K562 (cell line): Measurements from ENCODE around the gene AIRE. TPM values are rescaled to one million over a fixed set of nuclear protein-coding genes. Genes with fewer than 3 reads are reported as not detected.
A peak's percentile ranks its signal among the peaks of the same experiment; 100 is the strongest.

Source experiments
- ATAC-seq: fragments of 200-7000 bp; cut with Tn5 transposase; 3 replicates; pipeline ENCODE4 v1.9.1; 2020; ENCODE audit warnings: moderate library complexity
- BruUV-seq: library from RNA; stranded (reverse); fragments of 400-500 nt; replicated peaks from 2 replicates; lab custom pipeline; 2021; lab: Mats Ljungman, UMichigan
- CTCF ChIA-PET: fragments of 300-600 bp; formaldehyde crosslinking; extraction: SDS; loops from one replicate; lab custom pipeline; 2021; ENCODE audit warnings: low intra/inter-chr PET ratio; lab: Yijun Ruan, JAX
- POLR2A ChIA-PET: fragments of 300-600, 350-650 bp; sonication (Branson Sonifier 250); formaldehyde crosslinking; extraction: SDS; loops from one replicate; lab custom pipeline; 2021; ENCODE audit warnings: antibody characterized with exemption, inconsistent platforms; lab: Yijun Ruan, JAX
- DNase-seq, 4 experiments: peaks; one replicate each; pipeline versions ENCODE4 v3.0.0 to v3.0.0-alpha.2; 2011 to 2018; ENCODE audit warnings: low spot score in 3 of 4, mixed read lengths in 3 of 4; ENCODE audit errors: extremely low read depth in 1 of 4
- FAIRE-seq: peaks from 2 replicates; lab custom pipeline; 2011; peaks lifted over from hg19 to GRCh38; lab: Jason Lieb, UNC
- H2AFZ ChIP-seq: 2 replicates; pipeline ENCODE4 v1.6.0; 2011; ENCODE audit warnings: low read depth, low read length, control low read depth, inconsistent platforms
- H3K27ac ChIP-seq: fragments of 200-600 bp; 3 replicates; pipeline ENCODE4 v1.8.0; 2011; ENCODE audit warnings: low read depth, mild to moderate bottlenecking, control low read depth, inconsistent platforms, low read length, moderate library complexity, mixed read lengths; ENCODE audit errors: extremely low read depth
- H3K27me3 ChIP-seq, 2 experiments: fragments of 300-600 bp in 1 of 2; 2 replicates in 1 of 2; 3 replicates in 1 of 2; pipeline versions ENCODE4 v1.6.0 to v1.8.0; 2011; ENCODE audit warnings: inconsistent platforms in 2 of 2, low read length in 2 of 2, mild to moderate bottlenecking in 1 of 2, mixed read lengths in 1 of 2, moderate library complexity in 1 of 2; ENCODE audit not compliant: control insufficient read depth in 2 of 2, insufficient read depth in 2 of 2
- H3K36me3 ChIP-seq: fragments of 300-600 bp; 3 replicates; pipeline ENCODE4 v1.8.0; 2011; ENCODE audit warnings: mild to moderate bottlenecking, low read length, inconsistent platforms; ENCODE audit not compliant: control insufficient read depth, insufficient read depth
- H3K4me1 ChIP-seq, 2 experiments: fragments of 200-600 bp in 1 of 2; replicated peaks in 1 of 2; 2 replicates in 1 of 2; 3 replicates in 1 of 2; pipeline versions ENCODE4 v1.5.1 to v1.8.0; 2011; ENCODE audit warnings: inconsistent platforms in 2 of 2, low read length in 2 of 2, mild to moderate bottlenecking in 1 of 2, mixed read lengths in 1 of 2, moderate library complexity in 1 of 2; ENCODE audit not compliant: control insufficient read depth in 2 of 2, insufficient read depth in 2 of 2
- H3K4me2 ChIP-seq: 2 replicates; pipeline ENCODE4 v1.6.1; 2011; ENCODE audit warnings: low read length, control low read depth, inconsistent platforms, mixed read lengths; ENCODE audit not compliant: insufficient read depth
- H3K4me3 ChIP-seq: fragments of 200-600 bp; sonication (generic), shearing (Covaris generic); 2 replicates; pipeline ENCODE4 v1.5.1; 2016; ENCODE audit warnings: control low read depth, inconsistent platforms
- H3K79me2 ChIP-seq: fragments of 200-600 bp; 3 replicates; pipeline ENCODE4 v1.8.0; 2011; ENCODE audit warnings: low read length, inconsistent platforms; ENCODE audit not compliant: control insufficient read depth, insufficient read depth
- H3K9ac ChIP-seq, 2 experiments: 2 replicates each; pipeline versions ENCODE4 v1.6.0 to v1.6.1; 2011; ENCODE audit warnings: low read depth in 2 of 2, low read length in 2 of 2, control low read depth in 1 of 2, inconsistent platforms in 1 of 2, mild to moderate bottlenecking in 1 of 2, mixed read lengths in 1 of 2; ENCODE audit not compliant: insufficient read depth in 1 of 2
- H3K9me1 ChIP-seq: one replicate; pipeline ENCODE4 v1.6.0; 2011; ENCODE audit warnings: inconsistent platforms, mild to moderate bottlenecking, low read length, moderate library complexity; ENCODE audit not compliant: control insufficient read depth, insufficient read depth
- H3K9me3 ChIP-seq: replicated peaks from 2 replicates; pipeline ENCODE4 v1.5.1; 2011; ENCODE audit warnings: low read depth, low read length, inconsistent platforms; ENCODE audit not compliant: control insufficient read depth, insufficient read depth
- H4K20me1 ChIP-seq: replicated peaks from 2 replicates; pipeline ENCODE4 v1.6.1; 2011; ENCODE audit warnings: low read length, inconsistent platforms, mixed read lengths; ENCODE audit not compliant: control insufficient read depth, insufficient read depth
- DMBX1 ChIP-seq: fragments of 250-450 bp; sonication (Bioruptor Pico); IDR thresholded peaks from 2 replicates; pipeline ENCODE4 v1.8.0; 2022; ENCODE audit warnings: inconsistent platforms, mild to moderate bottlenecking, moderate library complexity, borderline replicate concordance
- ZNF431 ChIP-seq: sonication (generic); formaldehyde crosslinking; IDR thresholded peaks from 2 replicates; pipeline ENCODE4 v1.8.0; 2022; ENCODE audit warnings: mild to moderate bottlenecking, missing genetic modification reagents
- WGBS: fragments of 100-300 bp; shearing (Covaris generic); methylation state at CpG from one replicate; pipeline ENCODE4 v1.1.6; 2016; ENCODE audit warnings: low coverage, mixed read lengths; ENCODE audit not compliant: insufficient coverage; ENCODE audit errors: missing lambda C conversion rate; 5-methylcytosine and 5-hydroxymethylcytosine counted together
- in situ Hi-C: fragments of 300-500 bp; cut with MboI; formaldehyde crosslinking; loops from 4 replicates; pipeline ENCODE4 v1.15.0; 2018; ENCODE audit warnings: inconsistent platforms, mixed read lengths
- intact Hi-C: fragments of 100-400 bp; cut with micrococcal nuclease; formaldehyde crosslinking; loops from 2 replicates; pipeline ENCODE4 v1.14.2; 2022
- polyA plus RNA-seq, 8 experiments: library from polyadenylated mRNA; depleted of rRNA in 4 of 8; stranded (reverse) in 5 of 8; unstranded in 3 of 8; fragments of >200 nt; fragmentation: Nextera tagmentation in 2 of 8; fragmentation: Illumina TruSeq in 1 of 8; extraction: Ambion mirVana in 2 of 8; extraction: Trizol in 1 of 8; gene quantifications; 2 replicates each; pipeline versions ENCODE4 v1.2.1 to v1.2.3, GENCODE V29; 2011 to 2014; ENCODE audit warnings: inconsistent platforms in 1 of 8, missing spikeins in 1 of 8
- total RNA-seq, 7 experiments: library from RNA; depleted of rRNA in 6 of 7; stranded (reverse); fragments of >200 nt in 6 of 7; fragmentation: Illumina TruSeq in 2 of 7; extraction: Trizol in 2 of 7; gene quantifications; 2 replicates each; pipeline versions ENCODE4 v1.2.1 to v1.2.3, GENCODE V29; 2011 to 2021; ENCODE audit warnings: low replicate concordance in 1 of 7
- TF ChIP-seq, protein P1 (sequence below): sonication (generic); formaldehyde crosslinking; IDR thresholded peaks from 2 replicates; pipeline ENCODE4 v1.9.0; 2022; ENCODE audit warnings: mild to moderate bottlenecking, missing genetic modification reagents
- TF ChIP-seq, protein P2 (sequence below): sonication (generic); formaldehyde crosslinking; IDR thresholded peaks from 2 replicates; pipeline ENCODE4 v1.8.1; 2023; ENCODE audit warnings: mild to moderate bottlenecking, missing genetic modification reagents

Gene AIRE
- total and polyA plus RNA-seq, 9 of the 15 experiments (the other 6 are each of a cell fraction or from before 2014, with no cell fraction given): 0.01 TPM; not detected in 8

DNA sequence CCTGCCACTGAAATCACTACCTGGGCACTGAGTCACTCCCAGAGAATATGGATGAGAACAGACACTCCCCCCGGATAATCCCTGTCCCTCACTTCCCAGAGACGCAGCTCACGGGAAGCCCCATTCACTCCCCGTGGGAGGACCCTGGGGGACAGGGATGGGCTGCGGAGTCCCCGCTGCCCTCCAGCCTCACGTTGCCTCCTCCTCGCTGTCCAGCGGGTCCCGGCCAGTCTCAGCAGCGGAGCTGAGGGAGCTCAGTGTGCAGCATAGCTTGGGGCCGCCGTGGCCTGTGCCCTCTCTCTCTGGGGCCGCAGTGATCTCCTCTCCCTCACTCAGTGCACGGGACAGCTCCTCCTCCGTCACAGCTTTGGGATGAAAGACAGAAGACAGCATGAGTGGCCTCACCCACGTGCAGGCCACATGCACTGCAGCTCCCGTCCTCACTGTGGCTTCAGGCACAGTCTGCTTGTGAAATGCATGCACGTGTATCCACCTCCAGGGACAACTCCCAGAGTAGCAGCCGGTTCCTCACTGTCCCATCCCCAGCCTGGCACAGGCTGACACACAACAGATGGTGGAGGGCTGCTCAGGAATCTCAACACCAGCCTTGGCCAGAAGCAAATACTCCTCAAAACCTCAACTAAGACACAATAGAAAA lies 46.1 kb downstream of the AIRE start (continued):
- TF ChIP-seq, protein P1, sequence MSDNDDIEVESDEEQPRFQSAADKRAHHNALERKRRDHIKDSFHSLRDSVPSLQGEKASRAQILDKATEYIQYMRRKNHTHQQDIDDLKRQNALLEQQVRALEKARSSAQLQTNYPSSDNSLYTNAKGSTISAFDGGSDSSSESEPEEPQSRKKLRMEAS (CRISPR knock-in tag): peak; percentile 82

DNA sequence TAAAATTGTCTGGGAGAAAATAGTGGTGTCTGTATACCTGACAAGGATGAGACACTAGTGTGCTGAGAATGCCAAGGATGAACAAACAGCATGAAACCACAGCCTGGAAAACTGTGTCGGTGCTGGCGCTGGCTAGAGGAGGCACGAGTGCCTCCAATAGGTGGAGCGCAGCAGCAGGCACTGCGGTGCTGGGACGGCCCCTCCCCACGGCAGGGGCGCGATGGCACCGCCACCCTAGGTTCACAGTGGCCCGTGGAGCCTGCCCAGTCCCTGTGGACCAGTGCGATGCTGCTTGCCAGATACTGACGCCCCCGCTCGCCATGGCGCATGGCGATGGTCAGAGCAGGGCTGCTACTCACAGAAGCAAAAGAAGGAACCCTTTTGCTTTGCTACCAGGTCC lies 46.7 kb downstream of the AIRE start:
- in situ Hi-C loops: no loop called here
- Histone ChIP-seq H3K79me2 (no peaks in the 10 kb centered on the region), H3K27me3 (no peaks in the 10 kb centered on the region), H3K9me3 (no peaks in the 10 kb centered on the region), H3K36me3 (peaks cover 8% of the 10 kb centered on the region; the same call in 1 of the 3 replicates), H2AFZ (no peak overlapping the region), H3K9ac (peak overlapping the region in 1 of 2 experiments; percentile 6; a peak in 1 of 4 replicates), H3K9me1 (peaks cover 5% of the 10 kb centered on the region), H3K27ac (no peak overlapping the region), H3K4me1 (peaks cover 0 to 66% of the 10 kb centered on the region in 2 experiments; a peak in 4 of 5 replicates), H4K20me1 (peaks cover 14% of the 10 kb centered on the region), H3K4me2 (no peak overlapping the region), H3K4me3 (no peak overlapping the region)
- CTCF ChIA-PET: no interaction called here
- no TSS peak for BruUV-seq
- no peak for FAIRE-seq
- 72% methylated on average over 17 of the region's 17 CpGs for WGBS
- TF ChIP-seq DMBX1 (no peak), ZNF431 (CRISPR knock-in tag) (no peak)
- TF ChIP-seq, protein P2, sequence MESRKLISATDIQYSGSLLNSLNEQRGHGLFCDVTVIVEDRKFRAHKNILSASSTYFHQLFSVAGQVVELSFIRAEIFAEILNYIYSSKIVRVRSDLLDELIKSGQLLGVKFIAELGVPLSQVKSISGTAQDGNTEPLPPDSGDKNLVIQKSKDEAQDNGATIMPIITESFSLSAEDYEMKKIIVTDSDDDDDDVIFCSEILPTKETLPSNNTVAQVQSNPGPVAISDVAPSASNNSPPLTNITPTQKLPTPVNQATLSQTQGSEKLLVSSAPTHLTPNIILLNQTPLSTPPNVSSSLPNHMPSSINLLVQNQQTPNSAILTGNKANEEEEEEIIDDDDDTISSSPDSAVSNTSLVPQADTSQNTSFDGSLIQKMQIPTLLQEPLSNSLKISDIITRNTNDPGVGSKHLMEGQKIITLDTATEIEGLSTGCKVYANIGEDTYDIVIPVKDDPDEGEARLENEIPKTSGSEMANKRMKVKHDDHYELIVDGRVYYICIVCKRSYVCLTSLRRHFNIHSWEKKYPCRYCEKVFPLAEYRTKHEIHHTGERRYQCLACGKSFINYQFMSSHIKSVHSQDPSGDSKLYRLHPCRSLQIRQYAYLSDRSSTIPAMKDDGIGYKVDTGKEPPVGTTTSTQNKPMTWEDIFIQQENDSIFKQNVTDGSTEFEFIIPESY (CRISPR knock-in tag): peak; percentile 49; the same call in 1 of the 2 replicates
- no peak for DNase-seq
- no peak for ATAC-seq
- intact Hi-C loops: no loop called here
- POLR2A ChIA-PET: interaction anchor here (1.0 kb wide), 1 partner anchor 28 kb away, joined by 5 read pairs; no protein-coding TSS in a partner anchor
